ENCODE measurements around the gene RFWD3.

The RFWD3 gene

GRCh38 chr16:74652249-74652648 is 14.4 kb downstream of the RFWD3 start:
- TF ChIP-seq CTCF (IDR thresholded peaks at IDR 0.05; ENCODE audit: low read depth, low read length, missing control alignments) = no peak
- H3K4me3 ChIP-seq (ENCODE audit: low read depth, low read length) = no peak overlapping the region
- DNase-seq (ENCODE audit: low read depth) = no peak

GRCh38 chr16:74651841-74652240 is 14.8 kb downstream of the RFWD3 start:
- H3K4me3 ChIP-seq (ENCODE audit: low read depth, low read length) = no peak overlapping the region
- no peak for DNase-seq (ENCODE audit: low read depth)
- TF ChIP-seq CTCF (IDR thresholded peaks at IDR 0.05; ENCODE audit: low read depth, low read length, missing control alignments) = no peak

- no peak overlapping the region for H3K4me3 ChIP-seq (ENCODE audit: low read depth, low read length)
- DNase-seq (ENCODE audit: low read depth) = no peak
- TF ChIP-seq CTCF (IDR thresholded peaks at IDR 0.05; ENCODE audit: low read depth, low read length, missing control alignments) = peak; percentile 39
Measured at GRCh38 chr16:74650966-74651567, 15.6 kb downstream of the RFWD3 start.

- no peak overlapping the region for H3K4me3 ChIP-seq (ENCODE audit: low read depth, low read length)
- DNase-seq (ENCODE audit: low read depth) = no peak
- TF ChIP-seq CTCF (IDR thresholded peaks at IDR 0.05; ENCODE audit: low read depth, low read length, missing control alignments) = no peak
Measured at GRCh38 chr16:74649839-74650504, 16.7 kb downstream of the RFWD3 start.

GRCh38 chr16:74641969-74642368 is 24.7 kb downstream of the RFWD3 start:
- no peak for TF ChIP-seq CTCF (IDR thresholded peaks at IDR 0.05; ENCODE audit: low read depth, low read length, missing control alignments)
- H3K4me3 ChIP-seq (ENCODE audit: low read depth, low read length) = no peak overlapping the region
- no peak for DNase-seq (ENCODE audit: low read depth)

- H3K4me3 ChIP-seq (ENCODE audit: low read depth, low read length) = no peak overlapping the region
- no peak for TF ChIP-seq CTCF (IDR thresholded peaks at IDR 0.05; ENCODE audit: low read depth, low read length, missing control alignments)
- no peak for DNase-seq (ENCODE audit: low read depth)
Measured at GRCh38 chr16:74637742-74638453, 28.8 kb downstream of the RFWD3 start.
